ENCODE data around the gene GPR55.
"Not testable (repeated sequence)": the region's sequence is repeated elsewhere in the genome, so short reads cannot be mapped to it uniquely, and the experiment has no call there.

DNA sequence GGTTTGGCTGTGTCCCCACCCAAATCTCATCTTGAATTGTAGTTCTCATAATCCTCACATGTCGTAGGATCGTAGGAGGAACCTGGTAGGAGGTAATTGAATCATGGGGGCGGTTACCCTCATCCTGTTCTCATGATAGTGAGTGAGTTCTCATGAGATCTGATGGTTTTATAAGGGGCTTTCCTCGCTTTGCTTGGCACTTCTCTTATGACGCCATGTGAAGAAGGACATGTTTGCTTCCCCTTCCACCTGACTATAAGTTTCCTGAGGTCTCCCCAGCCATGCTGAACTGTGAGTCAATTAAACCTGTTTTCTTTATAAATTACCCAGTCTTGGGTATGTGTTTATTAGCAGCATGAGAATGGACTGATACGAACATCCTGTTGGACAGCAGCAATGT is 11.2 kb upstream of the GPR55 start:
- TF ChIP-seq, protein P1, sequence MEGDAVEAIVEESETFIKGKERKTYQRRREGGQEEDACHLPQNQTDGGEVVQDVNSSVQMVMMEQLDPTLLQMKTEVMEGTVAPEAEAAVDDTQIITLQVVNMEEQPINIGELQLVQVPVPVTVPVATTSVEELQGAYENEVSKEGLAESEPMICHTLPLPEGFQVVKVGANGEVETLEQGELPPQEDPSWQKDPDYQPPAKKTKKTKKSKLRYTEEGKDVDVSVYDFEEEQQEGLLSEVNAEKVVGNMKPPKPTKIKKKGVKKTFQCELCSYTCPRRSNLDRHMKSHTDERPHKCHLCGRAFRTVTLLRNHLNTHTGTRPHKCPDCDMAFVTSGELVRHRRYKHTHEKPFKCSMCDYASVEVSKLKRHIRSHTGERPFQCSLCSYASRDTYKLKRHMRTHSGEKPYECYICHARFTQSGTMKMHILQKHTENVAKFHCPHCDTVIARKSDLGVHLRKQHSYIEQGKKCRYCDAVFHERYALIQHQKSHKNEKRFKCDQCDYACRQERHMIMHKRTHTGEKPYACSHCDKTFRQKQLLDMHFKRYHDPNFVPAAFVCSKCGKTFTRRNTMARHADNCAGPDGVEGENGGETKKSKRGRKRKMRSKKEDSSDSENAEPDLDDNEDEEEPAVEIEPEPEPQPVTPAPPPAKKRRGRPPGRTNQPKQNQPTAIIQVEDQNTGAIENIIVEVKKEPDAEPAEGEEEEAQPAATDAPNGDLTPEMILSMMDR (IDR thresholded peaks at IDR 0.05; ENCODE audit: extremely low read depth in 1 of 2, insufficient read depth in 1 of 2, low read depth in 1 of 2, low read length in 2 of 2): not testable (repeated sequence)
- TF ChIP-seq POLR2AphosphoS5 (IDR thresholded peaks at IDR 0.05; ENCODE audit: insufficient read depth, low read depth, low read length); POLR2A (IDR thresholded peaks at IDR 0.05; ENCODE audit: low read depth, low read length); MAX (IDR thresholded peaks at IDR 0.05; ENCODE audit: insufficient read depth, insufficient read length); JUN (IDR thresholded peaks at IDR 0.05; ENCODE audit: borderline replicate concordance, insufficient read depth, insufficient read length, low read depth); EZH2 (IDR thresholded peaks at IDR 0.05; ENCODE audit: borderline replicate concordance, low read depth, low read length, severe bottlenecking); GATA2 (IDR thresholded peaks at IDR 0.05; ENCODE audit: insufficient read depth, insufficient read length, low read depth, low read length); MYC (IDR thresholded peaks at IDR 0.05; ENCODE audit: low read depth, low read length): not testable (repeated sequence)

All from endothelial cell of umbilical vein (primary cell).